Eye (tissue), 1 donor: ENCODE measurements around the gene VPS33B.

Experiments used
- DNase-seq: peaks from one replicate; pipeline ENCODE4 v3.0.0-alpha.2; 2015

VPS33B gene

GRCh38 chr15:90974216-90974615 is 48.2 kb downstream of the VPS33B start:
- DNase-seq = no peak

- DNase-seq = no peak
These were observed 50.3 kb downstream of the VPS33B start for GRCh38 chr15:90972133-90972532.

GRCh38 chr15:90970274-90970673 is 52.1 kb downstream of the VPS33B start:
- no peak for DNase-seq

- no peak for DNase-seq
These were observed 54.0 kb downstream of the VPS33B start for GRCh38 chr15:90968434-90968833.

- DNase-seq = no peak
These were observed 55.2 kb downstream of the VPS33B start for GRCh38 chr15:90967206-90967605.

- no peak for DNase-seq
These were observed 56.1 kb downstream of the VPS33B start for GRCh38 chr15:90966262-90966661.

GRCh38 chr15:90962021-90962420 is 60.4 kb downstream of the VPS33B start:
- DNase-seq = no peak

- DNase-seq = no peak
These were observed 61.9 kb downstream of the VPS33B start for GRCh38 chr15:90960298-90961091.

GRCh38 chr15:90959894-90960293 is 62.5 kb downstream of the VPS33B start:
- DNase-seq = no peak

GRCh38 chr15:90959028-90959595 is 63.3 kb downstream of the VPS33B start:
- DNase-seq = no peak

GRCh38 chr15:90957791-90958190 is 64.6 kb downstream of the VPS33B start:
- DNase-seq = no peak

GRCh38 chr15:90957031-90957790 is 65.2 kb downstream of the VPS33B start:
- DNase-seq = peak; percentile 74

GRCh38 chr15:90956274-90957030 is 65.9 kb downstream of the VPS33B start:
- peak; percentile 95 for DNase-seq

- DNase-seq = peak; percentile 8
These were observed 66.6 kb downstream of the VPS33B start for GRCh38 chr15:90955624-90956273.

GRCh38 chr15:90954712-90955623 is 67.4 kb downstream of the VPS33B start, which contains the start of gene RCCD1:
Gene RCCD1 (plus strand): TSS chr15:90954884. CDS start chr15:90956735, 1,851 bp downstream.
- DNase-seq = peak; percentile 96

GRCh38 chr15:90953947-90954711 is 68.3 kb downstream of the VPS33B start:
- DNase-seq = peak; percentile 10

- DNase-seq = no peak
These were observed 69.3 kb downstream of the VPS33B start for GRCh38 chr15:90952901-90953677.

- no peak for DNase-seq
These were observed 71.7 kb downstream of the VPS33B start for GRCh38 chr15:90950676-90951075.

GRCh38 chr15:90949979-90950675 is 72.3 kb downstream of the VPS33B start:
- no peak for DNase-seq
